ENCODE results near the gene CBFA2T3.

CBFA2T3 gene

DNA sequence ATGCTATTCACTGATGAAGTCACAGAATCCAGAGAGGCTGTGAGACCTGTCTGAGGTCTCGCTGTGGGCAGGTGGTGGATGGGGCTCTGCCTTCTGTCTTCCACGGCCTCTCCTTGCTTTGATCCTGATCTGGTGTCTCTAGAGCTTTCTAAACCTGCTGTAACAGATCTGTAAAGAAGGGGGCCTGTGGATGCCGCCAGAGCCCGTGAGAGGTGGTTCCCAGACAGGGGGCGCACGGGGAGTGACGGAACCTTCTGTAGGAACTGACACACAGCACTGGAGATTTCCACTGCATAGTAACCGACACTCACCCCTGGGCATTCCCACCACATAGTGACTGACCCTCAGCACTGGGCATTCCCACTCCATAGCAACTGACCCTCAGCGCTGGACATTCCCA is 16.0 kb downstream of the CBFA2T3 start:
- Histone ChIP-seq H3K79me2 (ENCODE audit: low read length) (no peaks in the 10 kb centered on the region; the same call in 1 of the 2 replicates), H3K4me3 (ENCODE audit: low read length) (no peak overlapping the region), H3K36me3 (replicated peaks; ENCODE audit: low read depth, low read length) (peaks cover 20% of the 10 kb centered on the region), H2AFZ (ENCODE audit: low read depth, low read length) (no peak overlapping the region), H3K27ac (ENCODE audit: low read length) (no peak overlapping the region), H3K9me3 (ENCODE audit: insufficient read depth, low read length) (no peaks in the 10 kb centered on the region), H3K9ac (ENCODE audit: low read length) (no peak overlapping the region), H3K4me1 (ENCODE audit: low read length) (peaks cover 6% of the 10 kb centered on the region), H3K27me3 (ENCODE audit: low read depth, low read length) (no peaks in the 10 kb centered on the region), H4K20me1 (ENCODE audit: insufficient read depth, low read length) (peaks cover 7% of the 10 kb centered on the region), H3K4me2 (ENCODE audit: low read length) (no peak overlapping the region)
- TF ChIP-seq, protein P1, sequence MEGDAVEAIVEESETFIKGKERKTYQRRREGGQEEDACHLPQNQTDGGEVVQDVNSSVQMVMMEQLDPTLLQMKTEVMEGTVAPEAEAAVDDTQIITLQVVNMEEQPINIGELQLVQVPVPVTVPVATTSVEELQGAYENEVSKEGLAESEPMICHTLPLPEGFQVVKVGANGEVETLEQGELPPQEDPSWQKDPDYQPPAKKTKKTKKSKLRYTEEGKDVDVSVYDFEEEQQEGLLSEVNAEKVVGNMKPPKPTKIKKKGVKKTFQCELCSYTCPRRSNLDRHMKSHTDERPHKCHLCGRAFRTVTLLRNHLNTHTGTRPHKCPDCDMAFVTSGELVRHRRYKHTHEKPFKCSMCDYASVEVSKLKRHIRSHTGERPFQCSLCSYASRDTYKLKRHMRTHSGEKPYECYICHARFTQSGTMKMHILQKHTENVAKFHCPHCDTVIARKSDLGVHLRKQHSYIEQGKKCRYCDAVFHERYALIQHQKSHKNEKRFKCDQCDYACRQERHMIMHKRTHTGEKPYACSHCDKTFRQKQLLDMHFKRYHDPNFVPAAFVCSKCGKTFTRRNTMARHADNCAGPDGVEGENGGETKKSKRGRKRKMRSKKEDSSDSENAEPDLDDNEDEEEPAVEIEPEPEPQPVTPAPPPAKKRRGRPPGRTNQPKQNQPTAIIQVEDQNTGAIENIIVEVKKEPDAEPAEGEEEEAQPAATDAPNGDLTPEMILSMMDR (IDR thresholded peaks at IDR 0.05; ENCODE audit: low read depth, low read length): no peak
- TF ChIP-seq EZH2phosphoT487 (IDR thresholded peaks at IDR 0.05; ENCODE audit: low read depth): no peak

DNA sequence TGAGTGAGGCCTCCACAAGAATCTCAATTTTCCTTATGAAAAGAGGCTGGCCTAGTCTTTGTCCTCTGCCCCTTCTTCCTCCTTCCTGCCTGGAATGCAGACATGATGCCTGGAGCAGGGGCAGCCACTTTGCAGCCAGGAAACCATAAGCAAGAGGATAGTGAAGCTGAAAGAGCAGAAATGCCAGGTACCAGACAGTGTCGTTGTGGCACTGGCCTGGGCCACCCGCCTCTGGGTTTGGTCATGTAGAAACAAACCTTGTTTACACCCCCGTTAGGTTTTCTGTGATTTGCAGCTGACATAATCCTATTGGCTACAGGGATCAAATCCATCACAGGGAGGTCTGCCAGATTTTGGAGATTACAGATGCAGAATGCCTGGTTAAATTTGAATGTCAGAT is 16.5 kb downstream of the CBFA2T3 start:
- no peak overlapping the region for H3K9ac ChIP-seq (ENCODE audit: low read length)
- no peak overlapping the region for H2AFZ ChIP-seq (ENCODE audit: low read depth, low read length)
- no peak for TF ChIP-seq EZH2phosphoT487 (IDR thresholded peaks at IDR 0.05; ENCODE audit: low read depth)
- TF ChIP-seq, protein P1 (IDR thresholded peaks at IDR 0.05; ENCODE audit: low read depth, low read length): no peak
- no peak overlapping the region for H3K4me2 ChIP-seq (ENCODE audit: low read length)
- H3K36me3 ChIP-seq (replicated peaks; ENCODE audit: low read depth, low read length): peaks cover 20% of the 10 kb centered on the region
- H3K79me2 ChIP-seq (ENCODE audit: low read length): no peaks in the 10 kb centered on the region; the same call in 1 of the 2 replicates
- no peak overlapping the region for H3K4me3 ChIP-seq (ENCODE audit: low read length)
- H4K20me1 ChIP-seq (ENCODE audit: insufficient read depth, low read length): peaks cover 7% of the 10 kb centered on the region
- peaks cover 1% of the 10 kb centered on the region; the same call in 1 of the 2 replicates for H3K4me1 ChIP-seq (ENCODE audit: low read length)
- H3K27me3 ChIP-seq (ENCODE audit: low read depth, low read length): no peaks in the 10 kb centered on the region
- no peak overlapping the region for H3K27ac ChIP-seq (ENCODE audit: low read length)
- H3K9me3 ChIP-seq (ENCODE audit: insufficient read depth, low read length): no peaks in the 10 kb centered on the region

DNA sequence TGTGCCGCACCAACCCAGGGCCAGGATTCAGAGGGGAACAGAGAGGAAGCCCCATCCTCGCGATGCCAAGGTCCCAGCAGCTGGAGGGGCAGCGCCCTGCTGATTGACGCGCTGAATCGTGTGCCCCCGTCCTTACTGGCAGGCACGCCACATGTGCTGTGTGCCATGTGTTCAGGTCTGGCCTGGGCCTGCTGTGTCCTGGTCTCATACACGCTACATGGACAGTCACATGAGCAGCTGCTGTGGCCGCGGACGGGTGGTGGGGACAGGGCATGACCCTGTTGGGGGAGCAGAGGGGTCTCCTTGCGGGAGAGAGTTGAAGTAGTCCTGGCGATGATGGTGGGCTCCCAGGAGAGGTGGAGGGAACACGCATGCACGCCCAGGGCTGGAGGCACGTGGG is 18.0 kb downstream of the CBFA2T3 start:
- Histone ChIP-seq H3K9ac (ENCODE audit: low read length) (no peak overlapping the region), H3K27ac (ENCODE audit: low read length) (no peak overlapping the region), H3K9me3 (ENCODE audit: insufficient read depth, low read length) (no peaks in the 10 kb centered on the region), H3K4me2 (ENCODE audit: low read length) (no peak overlapping the region), H3K27me3 (ENCODE audit: low read depth, low read length) (no peaks in the 10 kb centered on the region), H3K36me3 (replicated peaks; ENCODE audit: low read depth, low read length) (peaks cover 20% of the 10 kb centered on the region), H3K79me2 (ENCODE audit: low read length) (no peaks in the 10 kb centered on the region; the same call in 1 of the 2 replicates), H2AFZ (ENCODE audit: low read depth, low read length) (no peak overlapping the region), H3K4me3 (ENCODE audit: low read length) (no peak overlapping the region), H3K4me1 (ENCODE audit: low read length) (no peaks in the 10 kb centered on the region), H4K20me1 (ENCODE audit: insufficient read depth, low read length) (peaks cover 7% of the 10 kb centered on the region)
- TF ChIP-seq, protein P1 (IDR thresholded peaks at IDR 0.05; ENCODE audit: low read depth, low read length): no peak
- TF ChIP-seq EZH2phosphoT487 (IDR thresholded peaks at IDR 0.05; ENCODE audit: low read depth): no peak

DNA sequence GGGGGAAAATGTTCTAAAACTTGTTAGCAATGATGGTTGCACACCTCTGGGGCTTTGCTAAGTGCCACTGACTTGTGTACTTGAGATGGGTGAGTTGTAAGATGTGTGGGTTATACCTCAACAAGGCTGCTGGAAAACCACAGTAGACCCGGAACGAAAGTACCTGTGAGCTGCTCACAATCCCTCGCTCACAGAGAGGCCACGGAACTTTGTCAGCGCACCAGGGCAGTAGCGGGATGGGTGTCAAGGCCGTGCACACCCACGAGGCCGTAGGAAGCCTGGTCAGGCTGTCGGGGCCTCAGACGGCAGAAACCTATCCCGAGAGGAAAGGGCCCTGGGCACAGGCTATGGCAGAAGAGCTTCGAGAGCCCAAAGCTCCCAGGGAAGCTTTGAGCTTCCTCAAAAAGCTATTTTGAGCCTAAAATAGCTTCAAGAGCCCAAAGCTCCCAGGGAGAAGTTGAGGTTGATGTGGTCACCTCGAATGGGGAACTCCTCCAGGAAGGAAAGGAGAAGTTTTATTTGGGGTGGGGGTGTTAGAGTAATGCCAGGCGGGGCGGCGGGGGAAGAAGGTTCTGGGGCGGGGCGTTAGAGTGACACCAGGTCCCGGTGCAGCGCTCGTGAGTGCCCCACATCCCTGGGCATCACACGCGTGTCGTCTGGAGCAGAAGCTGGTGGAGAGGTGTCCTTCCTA is 19.0 kb downstream of the CBFA2T3 start:
- Histone ChIP-seq H3K27me3 (ENCODE audit: low read depth, low read length) (no peaks in the 10 kb centered on the region), H3K4me1 (ENCODE audit: low read length) (no peaks in the 10 kb centered on the region), H3K36me3 (replicated peaks; ENCODE audit: low read depth, low read length) (peaks cover 17% of the 10 kb centered on the region), H3K4me2 (ENCODE audit: low read length) (no peak overlapping the region), H2AFZ (ENCODE audit: low read depth, low read length) (no peak overlapping the region), H3K9me3 (ENCODE audit: insufficient read depth, low read length) (no peaks in the 10 kb centered on the region), H3K79me2 (ENCODE audit: low read length) (no peaks in the 10 kb centered on the region; the same call in 1 of the 2 replicates), H3K27ac (ENCODE audit: low read length) (no peak overlapping the region), H3K9ac (ENCODE audit: low read length) (no peak overlapping the region), H3K4me3 (ENCODE audit: low read length) (no peak overlapping the region), H4K20me1 (ENCODE audit: insufficient read depth, low read length) (peaks cover 7% of the 10 kb centered on the region)
- TF ChIP-seq, protein P1 (IDR thresholded peaks at IDR 0.05; ENCODE audit: low read depth, low read length): no peak
- TF ChIP-seq EZH2phosphoT487 (IDR thresholded peaks at IDR 0.05; ENCODE audit: low read depth): no peak
